Uterus (tissue), 2 donors: Measurements from ENCODE around the gene SLC36A1.

Experiments used
- POLR2A ChIP-seq, 2 donors: fragments of 450-650 bp; IDR thresholded peaks; one replicate each; pipeline ENCODE4 v1.6.1; 2016; ENCODE audit warnings: antibody characterized with exemption in 2 of 2, mild to moderate bottlenecking in 1 of 2, moderate library complexity in 1 of 2
- TF ChIP-seq, protein P1 (sequence below), 4 experiments: fragments of 200-600 bp in 2 of 4; fragments of 450-650 bp in 2 of 4; sonication (generic) in 2 of 4; IDR thresholded peaks; one replicate each; pipeline ENCODE4 v1.5.1; 2016 to 2019; ENCODE audit warnings: antibody characterized with exemption in 4 of 4, mild to moderate bottlenecking in 2 of 4, moderate library complexity in 1 of 4

DNA sequence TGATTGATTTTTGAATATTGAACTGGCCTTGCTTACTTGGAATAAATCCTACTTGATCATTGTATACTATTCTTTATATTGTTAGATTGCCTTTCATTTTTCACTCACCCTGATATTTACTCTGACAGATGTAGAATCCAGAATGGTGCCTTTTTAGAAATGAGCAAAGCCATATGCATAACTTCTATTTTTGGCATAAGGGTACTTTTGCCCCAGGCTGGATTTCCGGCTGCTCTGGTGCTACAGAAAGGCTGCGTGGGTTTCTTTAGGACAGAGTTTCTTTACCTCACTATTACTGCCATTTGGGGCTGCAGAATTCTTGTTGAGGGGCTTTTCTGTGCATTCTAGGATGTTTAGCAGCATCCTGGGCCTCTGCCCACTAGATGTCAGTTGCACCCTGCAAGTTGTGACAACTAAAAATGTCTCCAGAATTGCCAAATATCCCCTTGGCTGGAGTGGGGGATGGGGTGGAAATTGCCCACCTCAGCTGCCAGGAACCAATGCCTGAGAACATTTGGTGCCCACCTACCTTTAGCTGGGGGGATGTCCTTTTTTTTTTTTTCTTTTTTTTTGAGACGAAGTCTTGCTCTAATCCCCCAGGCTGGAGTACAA lies 50.1 kb downstream of the SLC36A1 start:
- TF ChIP-seq, protein P1, sequence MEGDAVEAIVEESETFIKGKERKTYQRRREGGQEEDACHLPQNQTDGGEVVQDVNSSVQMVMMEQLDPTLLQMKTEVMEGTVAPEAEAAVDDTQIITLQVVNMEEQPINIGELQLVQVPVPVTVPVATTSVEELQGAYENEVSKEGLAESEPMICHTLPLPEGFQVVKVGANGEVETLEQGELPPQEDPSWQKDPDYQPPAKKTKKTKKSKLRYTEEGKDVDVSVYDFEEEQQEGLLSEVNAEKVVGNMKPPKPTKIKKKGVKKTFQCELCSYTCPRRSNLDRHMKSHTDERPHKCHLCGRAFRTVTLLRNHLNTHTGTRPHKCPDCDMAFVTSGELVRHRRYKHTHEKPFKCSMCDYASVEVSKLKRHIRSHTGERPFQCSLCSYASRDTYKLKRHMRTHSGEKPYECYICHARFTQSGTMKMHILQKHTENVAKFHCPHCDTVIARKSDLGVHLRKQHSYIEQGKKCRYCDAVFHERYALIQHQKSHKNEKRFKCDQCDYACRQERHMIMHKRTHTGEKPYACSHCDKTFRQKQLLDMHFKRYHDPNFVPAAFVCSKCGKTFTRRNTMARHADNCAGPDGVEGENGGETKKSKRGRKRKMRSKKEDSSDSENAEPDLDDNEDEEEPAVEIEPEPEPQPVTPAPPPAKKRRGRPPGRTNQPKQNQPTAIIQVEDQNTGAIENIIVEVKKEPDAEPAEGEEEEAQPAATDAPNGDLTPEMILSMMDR (IDR thresholded peaks at IDR 0.05), result no peak
- TF ChIP-seq POLR2A (IDR thresholded peaks at IDR 0.05), result no peak
